ENCODE measurements around the gene LRRC23. TPM values are rescaled to one million over a fixed set of nuclear protein-coding genes. Genes with fewer than 3 reads are reported as not detected.

Gene LRRC23
- total and polyA plus RNA-seq, 2 of the 13 experiments (the other 11 are each of a cell fraction or from before 2014, with no cell fraction given) = 6.0 to 7.8 TPM

DNA sequence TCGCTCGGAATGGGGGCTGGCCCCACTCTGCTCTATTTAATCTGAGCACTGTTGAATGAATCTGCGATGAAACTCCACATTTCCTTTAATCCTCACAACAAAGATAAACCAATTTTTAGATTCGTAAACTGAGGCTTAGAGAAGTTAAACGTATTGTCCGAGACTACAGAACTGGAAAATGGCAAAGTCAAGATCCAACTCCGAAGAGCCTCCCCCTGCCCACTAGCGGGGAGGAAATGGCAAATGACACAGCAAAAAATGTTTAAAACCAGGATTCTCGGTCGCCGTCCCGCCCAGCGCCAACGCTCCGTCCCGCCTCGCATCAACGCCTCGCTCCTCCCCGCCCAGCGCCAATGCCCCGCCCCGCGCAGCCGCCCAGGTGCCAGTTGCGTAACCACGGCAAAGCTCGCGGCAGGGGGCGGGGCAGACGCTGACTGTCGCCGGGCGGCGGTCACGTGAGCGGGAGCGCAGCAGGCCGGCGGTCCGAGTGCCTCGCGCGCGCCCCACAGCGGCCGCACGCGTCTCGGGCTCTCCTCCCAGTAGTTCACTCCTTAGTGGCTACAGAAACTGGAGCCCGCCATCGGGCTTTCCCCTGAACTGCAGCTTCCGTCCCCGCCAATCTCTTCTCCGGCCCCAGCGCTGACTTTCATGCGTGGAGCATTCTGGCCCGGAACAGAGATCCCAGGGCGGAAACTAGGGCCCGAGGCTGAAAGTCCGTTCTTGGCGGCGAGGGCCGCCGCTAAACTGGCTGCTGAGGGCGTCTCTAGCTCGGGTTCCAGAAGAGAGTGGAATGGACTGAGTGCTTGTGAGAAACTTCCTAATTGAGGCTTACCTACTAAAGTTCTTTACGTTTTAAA, 13.6 kb upstream of the LRRC23 start:
- WGBS (ENCODE audit: low lambda C conversion rate) = 14% methylated on average over 22 of the region's 68 CpGs
- ChIA-PET CTCF (ENCODE audit: low intra/inter-chr PET ratio, low total read pairs) (interaction anchor here (1.6 to 2.5 kb wide), 2 partner anchors 18 to 22 kb away, joined by 7 to 24 read pairs; partner anchors contain the start of gene SPSB2), POLR2A (interaction anchor here (0.6 to 4.4 kb wide), 23 partner anchors 8 to 528 kb away, joined by 3 to 73 read pairs (median 7); partner anchors contain the start of genes C12orf57, CDCA3, COPS7A and ENO2)
- in situ Hi-C loops (cut with HindIII; ENCODE audit: extremely low pct_ligation_motif_present, low pct_unique_long_range_greater_than_20kb) = no loop called here
- FAIRE-seq (peak; percentile 89), ATAC-seq (peak; percentile 96), DNase-seq (ENCODE audit: low spot score) (peak; percentile 88)
- no peaks in the 10 kb centered on the region for H3K36me3 ChIP-seq (replicated peaks in 1 of 2; ENCODE audit: control insufficient read depth in 1 of 2, insufficient read depth in 2 of 2, low read length in 2 of 2)
- H3K27ac ChIP-seq (ENCODE audit: extremely low read length, insufficient read depth, low read length) = peak overlapping the region; percentile 94
- peak overlapping the region; percentile 86 for H3K9ac ChIP-seq (ENCODE audit: insufficient read depth, low read depth, low read length)
- no peaks in the 10 kb centered on the region for H3K9me3 ChIP-seq (ENCODE audit: low read length)
- no peaks in the 10 kb centered on the region for H3K79me2 ChIP-seq (ENCODE audit: insufficient read depth, low read length)
- H2AFZ ChIP-seq (ENCODE audit: low read length) = peak overlapping the region; percentile 49
- intact Hi-C loops (cut with micrococcal nuclease; ENCODE audit: unreplicated experiment) = loop anchor here (1.0 kb wide), 2 partner anchors 18 to 22 kb away; partner anchors contain the start of gene SPSB2
- peak overlapping the region; percentile 84 for H3K4me2 ChIP-seq (ENCODE audit: low read depth, low read length)
- H3K4me3 ChIP-seq (replicated peaks in 1 of 3; ENCODE audit: insufficient read depth in 1 of 3, low read depth in 2 of 3, low read length in 3 of 3) = peak overlapping the region; percentile 50 to 79 (median 65)
- no peaks in the 10 kb centered on the region for H4K20me1 ChIP-seq (ENCODE audit: insufficient read depth, low read length)
- no TSS peak for BruUV-seq (replicated peaks)
- no peaks in the 10 kb centered on the region; a peak in 1 of 5 replicates for H3K27me3 ChIP-seq (ENCODE audit: control insufficient read depth in 1 of 2, insufficient read depth in 2 of 2, low read length in 2 of 2)
- peaks cover 52% of the 10 kb centered on the region for H3K4me1 ChIP-seq (ENCODE audit: insufficient read depth, low read length)
- peak; percentile 68 for TF ChIP-seq ZNF766 (CRISPR knock-in tag; IDR thresholded peaks at IDR 0.05; ENCODE audit: borderline replicate concordance)
- TF ChIP-seq ONECUT2 (CRISPR knock-in tag; IDR thresholded peaks at IDR 0.05) = no peak
- TF ChIP-seq, protein P1, sequence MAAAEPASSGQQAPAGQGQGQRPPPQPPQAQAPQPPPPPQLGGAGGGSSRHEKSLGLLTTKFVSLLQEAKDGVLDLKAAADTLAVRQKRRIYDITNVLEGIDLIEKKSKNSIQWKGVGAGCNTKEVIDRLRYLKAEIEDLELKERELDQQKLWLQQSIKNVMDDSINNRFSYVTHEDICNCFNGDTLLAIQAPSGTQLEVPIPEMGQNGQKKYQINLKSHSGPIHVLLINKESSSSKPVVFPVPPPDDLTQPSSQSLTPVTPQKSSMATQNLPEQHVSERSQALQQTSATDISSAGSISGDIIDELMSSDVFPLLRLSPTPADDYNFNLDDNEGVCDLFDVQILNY (CRISPR knock-in tag; conservative IDR thresholded peaks at IDR 0.05) = peak; percentile 85; the same call in 1 of the 2 replicates
- TF ChIP-seq ZNF530 (CRISPR knock-in tag; IDR thresholded peaks at IDR 0.05; ENCODE audit: low read depth) = no peak
- TF ChIP-seq, protein P2, sequence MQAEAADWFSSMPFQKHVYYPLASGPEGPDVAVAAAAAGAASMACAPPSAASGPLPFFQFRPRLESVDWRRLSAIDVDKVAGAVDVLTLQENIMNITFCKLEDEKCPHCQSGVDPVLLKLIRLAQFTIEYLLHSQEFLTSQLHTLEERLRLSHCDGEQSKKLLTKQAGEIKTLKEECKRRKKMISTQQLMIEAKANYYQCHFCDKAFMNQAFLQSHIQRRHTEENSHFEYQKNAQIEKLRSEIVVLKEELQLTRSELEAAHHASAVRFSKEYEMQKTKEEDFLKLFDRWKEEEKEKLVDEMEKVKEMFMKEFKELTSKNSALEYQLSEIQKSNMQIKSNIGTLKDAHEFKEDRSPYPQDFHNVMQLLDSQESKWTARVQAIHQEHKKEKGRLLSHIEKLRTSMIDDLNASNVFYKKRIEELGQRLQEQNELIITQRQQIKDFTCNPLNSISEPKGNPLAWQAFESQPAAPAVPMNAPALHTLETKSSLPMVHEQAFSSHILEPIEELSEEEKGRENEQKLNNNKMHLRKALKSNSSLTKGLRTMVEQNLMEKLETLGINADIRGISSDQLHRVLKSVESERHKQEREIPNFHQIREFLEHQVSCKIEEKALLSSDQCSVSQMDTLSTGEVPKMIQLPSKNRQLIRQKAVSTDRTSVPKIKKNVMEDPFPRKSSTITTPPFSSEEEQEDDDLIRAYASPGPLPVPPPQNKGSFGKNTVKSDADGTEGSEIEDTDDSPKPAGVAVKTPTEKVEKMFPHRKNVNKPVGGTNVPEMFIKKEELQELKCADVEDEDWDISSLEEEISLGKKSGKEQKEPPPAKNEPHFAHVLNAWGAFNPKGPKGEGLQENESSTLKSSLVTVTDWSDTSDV (CRISPR knock-in tag; IDR thresholded peaks at IDR 0.05) = no peak
- TF ChIP-seq FLYWCH1 (CRISPR knock-in tag; IDR thresholded peaks at IDR 0.05) = no peak
- TF ChIP-seq ZSCAN21 (CRISPR knock-in tag; IDR thresholded peaks at IDR 0.05; ENCODE audit: borderline replicate concordance) = peak; percentile 86; the same call in 1 of the 2 replicates
- no peak; the same call in 1 of the 2 replicates for TF ChIP-seq ZNF567 (CRISPR knock-in tag; IDR thresholded peaks at IDR 0.05; ENCODE audit: borderline replicate concordance)
- TF ChIP-seq, protein P3, sequence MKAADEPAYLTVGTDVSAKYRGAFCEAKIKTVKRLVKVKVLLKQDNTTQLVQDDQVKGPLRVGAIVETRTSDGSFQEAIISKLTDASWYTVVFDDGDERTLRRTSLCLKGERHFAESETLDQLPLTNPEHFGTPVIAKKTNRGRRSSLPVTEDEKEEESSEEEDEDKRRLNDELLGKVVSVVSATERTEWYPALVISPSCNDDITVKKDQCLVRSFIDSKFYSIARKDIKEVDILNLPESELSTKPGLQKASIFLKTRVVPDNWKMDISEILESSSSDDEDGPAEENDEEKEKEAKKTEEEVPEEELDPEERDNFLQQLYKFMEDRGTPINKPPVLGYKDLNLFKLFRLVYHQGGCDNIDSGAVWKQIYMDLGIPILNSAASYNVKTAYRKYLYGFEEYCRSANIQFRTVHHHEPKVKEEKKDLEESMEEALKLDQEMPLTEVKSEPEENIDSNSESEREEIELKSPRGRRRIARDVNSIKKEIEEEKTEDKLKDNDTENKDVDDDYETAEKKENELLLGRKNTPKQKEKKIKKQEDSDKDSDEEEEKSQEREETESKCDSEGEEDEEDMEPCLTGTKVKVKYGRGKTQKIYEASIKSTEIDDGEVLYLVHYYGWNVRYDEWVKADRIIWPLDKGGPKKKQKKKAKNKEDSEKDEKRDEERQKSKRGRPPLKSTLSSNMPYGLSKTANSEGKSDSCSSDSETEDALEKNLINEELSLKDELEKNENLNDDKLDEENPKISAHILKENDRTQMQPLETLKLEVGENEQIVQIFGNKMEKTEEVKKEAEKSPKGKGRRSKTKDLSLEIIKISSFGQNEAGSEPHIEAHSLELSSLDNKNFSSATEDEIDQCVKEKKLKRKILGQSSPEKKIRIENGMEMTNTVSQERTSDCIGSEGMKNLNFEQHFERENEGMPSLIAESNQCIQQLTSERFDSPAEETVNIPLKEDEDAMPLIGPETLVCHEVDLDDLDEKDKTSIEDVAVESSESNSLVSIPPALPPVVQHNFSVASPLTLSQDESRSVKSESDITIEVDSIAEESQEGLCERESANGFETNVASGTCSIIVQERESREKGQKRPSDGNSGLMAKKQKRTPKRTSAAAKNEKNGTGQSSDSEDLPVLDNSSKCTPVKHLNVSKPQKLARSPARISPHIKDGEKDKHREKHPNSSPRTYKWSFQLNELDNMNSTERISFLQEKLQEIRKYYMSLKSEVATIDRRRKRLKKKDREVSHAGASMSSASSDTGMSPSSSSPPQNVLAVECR (CRISPR knock-in tag; IDR thresholded peaks at IDR 0.05; ENCODE audit: borderline replicate concordance) = peak; percentile 90; the same call in 1 of the 2 replicates
- TF ChIP-seq, protein P4, sequence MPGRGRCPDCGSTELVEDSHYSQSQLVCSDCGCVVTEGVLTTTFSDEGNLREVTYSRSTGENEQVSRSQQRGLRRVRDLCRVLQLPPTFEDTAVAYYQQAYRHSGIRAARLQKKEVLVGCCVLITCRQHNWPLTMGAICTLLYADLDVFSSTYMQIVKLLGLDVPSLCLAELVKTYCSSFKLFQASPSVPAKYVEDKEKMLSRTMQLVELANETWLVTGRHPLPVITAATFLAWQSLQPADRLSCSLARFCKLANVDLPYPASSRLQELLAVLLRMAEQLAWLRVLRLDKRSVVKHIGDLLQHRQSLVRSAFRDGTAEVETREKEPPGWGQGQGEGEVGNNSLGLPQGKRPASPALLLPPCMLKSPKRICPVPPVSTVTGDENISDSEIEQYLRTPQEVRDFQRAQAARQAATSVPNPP (CRISPR knock-in tag; IDR thresholded peaks at IDR 0.05) = no peak; the same call in 1 of the 2 replicates
